ENCODE results near the gene VPS35.
A peak's percentile ranks its signal among the peaks of the same experiment; 100 is the strongest.
"Not testable (repeated sequence)": the region's sequence is repeated elsewhere in the genome, so short reads cannot be mapped to it uniquely, and the experiment has no call there.

The VPS35 gene

GRCh38 chr16:46711106-46712058 lies 22.4 kb upstream of the VPS35 start:
- DNase-seq: no peak

GRCh38 chr16:46709469-46710005 lies 20.6 kb upstream of the VPS35 start:
- no peak for DNase-seq

- DNase-seq: no peak
These were observed 17.7 kb upstream of the VPS35 start for GRCh38 chr16:46706642-46707041.

- no peak for DNase-seq
These were observed 13.1 kb upstream of the VPS35 start for GRCh38 chr16:46702030-46702429.

GRCh38 chr16:46701615-46702014 lies 12.6 kb upstream of the VPS35 start:
- no peak for DNase-seq

- no peak for DNase-seq
These were observed 11.1 kb upstream of the VPS35 start for GRCh38 chr16:46700048-46700447.

GRCh38 chr16:46696957-46697356 lies 8.0 kb upstream of the VPS35 start:
- no peak for DNase-seq

- no peak for DNase-seq
These were observed 7.0 kb upstream of the VPS35 start for GRCh38 chr16:46695937-46696336.

- no peak for DNase-seq
These were observed 4.6 kb upstream of the VPS35 start for GRCh38 chr16:46693598-46693997.

GRCh38 chr16:46691726-46692125 lies 2.7 kb upstream of the VPS35 start:
- DNase-seq: no peak

GRCh38 chr16:46690281-46691178 lies 1.6 kb upstream of the VPS35 start:
- no peak for DNase-seq

- peak; percentile 97 to 99 for DNase-seq
These were observed 645 bp upstream of the VPS35 start, which contains the start of gene ORC6 for GRCh38 chr16:46689365-46690280. ORC6 (plus strand) TSS chr16:46689659; CDS start chr16:46689706, 47 bp downstream.

- DNase-seq: peak in 1 of 2 donors; percentile 29
These were observed 801 bp downstream of the VPS35 start for GRCh38 chr16:46688101-46688653.

- DNase-seq: no peak
These were observed 1.5 kb downstream of the VPS35 start for GRCh38 chr16:46687486-46687885.

- no peak for DNase-seq
These were observed 2.0 kb downstream of the VPS35 start for GRCh38 chr16:46686815-46687473.

- DNase-seq: not testable (repeated sequence)
These were observed 7.1 kb downstream of the VPS35 start for GRCh38 chr16:46681867-46682266.

- not testable (repeated sequence) for DNase-seq
These were observed 11.0 kb downstream of the VPS35 start for GRCh38 chr16:46677943-46678342.

- peak in 1 of 2 donors; percentile 33 for DNase-seq
These were observed 15.5 kb downstream of the VPS35 start for GRCh38 chr16:46673320-46674013.

GRCh38 chr16:46662123-46662522 lies 26.9 kb downstream of the VPS35 start:
- no peak for DNase-seq

- peak; percentile 28 to 60 for DNase-seq
These were observed 30.1 kb downstream of the VPS35 start for GRCh38 chr16:46658925-46659324.

Measured in bone marrow (tissue), 2 donors.